Superior temporal gyrus (tissue), 1 donor: ENCODE data around the gene FAM124A.

Source experiments
- DNase-seq: peaks from one replicate; pipeline ENCODE4 v3.0.0-alpha.2; 2016; ENCODE audit errors: extremely low spot score

Gene FAM124A

DNA sequence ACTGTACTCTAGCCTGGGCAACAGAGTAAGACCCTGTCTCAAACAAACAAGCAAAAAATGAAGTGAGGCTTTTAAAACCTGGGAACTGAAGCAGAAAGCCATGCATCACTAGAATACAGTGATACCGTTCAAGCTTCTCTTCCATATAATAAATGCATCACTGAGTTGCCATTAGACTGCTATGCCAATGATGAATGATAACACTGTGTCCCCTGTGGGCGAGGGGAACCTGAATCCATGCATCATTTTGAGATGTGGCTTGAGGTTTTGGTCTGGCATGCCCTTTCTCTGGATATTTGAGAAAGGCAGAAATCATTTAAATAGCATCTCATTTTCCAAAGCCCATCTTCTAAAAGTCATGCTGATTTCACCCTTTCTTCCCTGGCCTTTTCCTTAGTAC lies 1.5 kb upstream of the FAM124A start:
- no peak for DNase-seq

DNA sequence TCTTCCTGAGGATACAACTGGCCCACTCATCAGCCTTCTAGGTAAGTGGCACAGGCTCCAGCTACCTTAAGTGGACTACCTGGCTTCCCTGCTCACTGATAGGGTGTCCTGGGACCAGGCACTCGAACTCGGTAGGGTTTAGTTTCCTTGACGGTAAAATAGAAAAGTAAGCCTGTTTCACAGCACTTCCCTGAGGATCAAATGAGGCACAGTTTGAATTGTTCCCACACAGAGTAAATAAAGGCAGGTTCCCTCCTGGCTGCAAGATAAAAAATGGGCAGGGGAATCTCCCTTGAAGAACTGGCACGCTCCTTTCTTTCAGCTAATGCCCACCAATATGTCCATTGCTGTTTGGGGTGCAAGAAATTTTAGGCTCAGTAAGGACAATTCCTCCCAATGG lies 1.1 kb upstream of the FAM124A start:
- no peak for DNase-seq

GRCh38 chr13:51221674-51222036 lies 543 bp upstream of the FAM124A start:
- no peak for DNase-seq

DNA sequence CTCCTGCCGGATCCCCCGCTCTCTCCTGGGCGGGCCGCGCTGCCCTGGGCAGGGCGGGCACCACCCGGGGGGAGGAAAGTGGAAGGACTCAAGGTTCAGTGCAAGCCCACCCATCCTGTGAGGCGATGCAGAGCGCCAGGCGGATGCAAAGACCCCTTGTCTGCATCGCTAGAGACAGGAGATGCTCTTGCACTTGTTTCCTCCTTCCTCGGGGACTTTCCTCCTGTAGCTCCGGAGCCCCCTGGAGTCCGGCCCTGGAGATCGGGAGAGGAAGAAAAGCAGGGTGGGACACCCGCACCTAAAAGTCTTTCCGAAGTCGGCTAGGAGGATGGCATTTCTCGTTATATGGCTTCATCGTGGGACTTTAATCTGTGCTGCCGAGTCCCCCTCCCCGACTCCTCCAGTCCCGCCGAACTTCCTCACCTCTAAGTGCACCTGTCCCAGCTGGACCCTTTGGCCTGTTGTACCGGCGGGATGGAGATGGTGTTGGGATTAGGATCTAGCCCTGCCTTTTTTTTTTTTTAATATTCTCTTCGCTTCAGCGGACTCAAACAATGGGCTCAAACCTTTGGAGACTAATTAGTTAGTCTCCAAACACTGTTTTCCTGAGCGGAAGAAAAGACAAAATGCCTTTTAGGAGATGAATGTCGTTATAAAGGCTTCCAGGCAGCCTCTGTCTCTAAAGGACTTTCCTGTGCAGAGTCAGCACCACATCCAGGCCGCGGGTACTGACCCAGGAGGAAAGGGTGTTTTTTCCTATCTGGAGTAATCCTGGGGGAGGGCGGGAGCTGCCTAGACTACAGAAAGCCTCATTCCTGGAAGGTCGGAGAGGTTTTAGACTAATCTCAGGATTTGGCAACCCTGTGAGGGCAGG lies 725 bp downstream of the FAM124A start:
- DNase-seq, result peak; percentile 70

DNA sequence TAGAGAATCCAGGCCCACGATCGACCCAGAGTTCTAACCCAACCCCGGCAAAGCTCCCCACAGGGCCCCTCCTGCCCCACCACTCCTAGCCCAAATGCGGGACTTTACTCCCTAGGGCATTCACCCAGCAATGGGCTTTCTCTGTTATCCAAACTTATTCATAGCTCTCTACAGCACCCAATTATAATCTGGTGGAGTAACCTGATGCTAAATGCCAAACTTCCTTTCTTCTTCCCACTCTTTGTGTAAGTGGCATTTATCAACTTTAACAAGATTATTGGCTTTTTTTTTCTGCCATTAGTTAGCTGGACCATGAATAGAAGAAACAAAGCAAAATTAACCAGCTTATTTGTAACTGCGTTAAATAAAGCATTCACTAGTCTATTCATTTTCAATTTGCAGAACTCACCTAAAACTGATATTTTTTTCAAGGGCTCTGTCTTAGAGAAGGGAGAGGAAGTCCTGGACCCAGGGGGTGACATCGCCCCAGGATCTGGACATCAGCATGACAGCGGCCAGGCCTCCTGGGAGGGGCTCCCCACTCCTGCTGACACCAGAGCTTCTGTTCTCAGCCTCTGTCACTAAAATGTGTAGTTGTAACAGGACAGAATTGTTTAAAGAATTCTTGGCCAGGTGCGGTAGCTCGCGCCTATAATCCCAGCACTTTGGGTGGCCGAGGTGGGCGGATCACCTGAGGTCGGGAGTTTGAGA lies 1.5 kb downstream of the FAM124A start:
- peak; percentile 83 for DNase-seq

- peak; percentile 22 for DNase-seq
Measured at GRCh38 chr13:51225029-51225428, 2.8 kb downstream of the FAM124A start.

GRCh38 chr13:51227404-51227803 lies 5.2 kb downstream of the FAM124A start:
- peak; percentile 36 for DNase-seq

GRCh38 chr13:51229101-51229719 lies 7.0 kb downstream of the FAM124A start:
- DNase-seq, result peak; percentile 45

DNA sequence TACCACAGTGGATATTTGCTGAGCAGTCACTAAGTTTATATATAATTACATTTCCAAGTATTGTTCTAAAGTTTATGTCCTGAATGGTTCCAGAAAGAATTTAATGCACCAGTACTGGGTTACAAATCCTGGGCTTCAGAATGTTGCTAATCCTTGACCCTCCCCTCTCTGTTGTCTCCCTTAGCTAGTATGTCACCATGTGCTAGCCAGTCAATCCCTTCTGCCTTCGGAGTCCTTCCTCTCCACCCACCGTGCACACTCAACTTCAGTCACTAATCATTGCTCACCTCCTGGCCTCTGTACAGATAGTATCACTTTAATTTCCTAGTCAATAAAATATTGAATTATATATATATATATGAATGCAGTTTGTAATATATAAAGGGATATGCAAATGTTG lies 7.5 kb downstream of the FAM124A start:
- DNase-seq, result peak; percentile 33

GRCh38 chr13:51230477-51231105 lies 8.4 kb downstream of the FAM124A start:
- peak; percentile 81 for DNase-seq

DNA sequence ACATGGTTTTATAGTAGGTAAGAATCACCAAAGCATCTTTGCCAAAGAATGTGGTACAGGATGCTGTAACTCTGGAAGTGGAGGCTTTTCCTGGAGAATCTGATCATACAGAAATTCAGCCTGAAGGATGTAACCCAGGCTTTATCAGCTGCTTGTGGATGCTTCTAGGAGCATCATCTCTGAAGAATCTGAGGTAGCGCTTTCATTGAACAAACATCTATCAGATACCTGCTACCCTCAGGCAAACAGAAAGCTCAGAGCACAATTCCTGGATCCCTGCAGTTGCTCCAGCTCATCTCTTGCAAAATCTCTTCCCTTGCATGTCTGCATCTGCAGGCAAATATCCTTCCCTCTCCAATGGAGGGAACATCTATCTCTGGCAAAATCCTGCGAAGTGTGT lies 9.3 kb downstream of the FAM124A start:
- DNase-seq, result peak; percentile 31

GRCh38 chr13:51232328-51232727 lies 10.1 kb downstream of the FAM124A start:
- no peak for DNase-seq

GRCh38 chr13:51233117-51233826 lies 11.1 kb downstream of the FAM124A start:
- no peak for DNase-seq

GRCh38 chr13:51234676-51235075 lies 12.5 kb downstream of the FAM124A start:
- no peak for DNase-seq

GRCh38 chr13:51235186-51235585 lies 13.0 kb downstream of the FAM124A start:
- no peak for DNase-seq

DNA sequence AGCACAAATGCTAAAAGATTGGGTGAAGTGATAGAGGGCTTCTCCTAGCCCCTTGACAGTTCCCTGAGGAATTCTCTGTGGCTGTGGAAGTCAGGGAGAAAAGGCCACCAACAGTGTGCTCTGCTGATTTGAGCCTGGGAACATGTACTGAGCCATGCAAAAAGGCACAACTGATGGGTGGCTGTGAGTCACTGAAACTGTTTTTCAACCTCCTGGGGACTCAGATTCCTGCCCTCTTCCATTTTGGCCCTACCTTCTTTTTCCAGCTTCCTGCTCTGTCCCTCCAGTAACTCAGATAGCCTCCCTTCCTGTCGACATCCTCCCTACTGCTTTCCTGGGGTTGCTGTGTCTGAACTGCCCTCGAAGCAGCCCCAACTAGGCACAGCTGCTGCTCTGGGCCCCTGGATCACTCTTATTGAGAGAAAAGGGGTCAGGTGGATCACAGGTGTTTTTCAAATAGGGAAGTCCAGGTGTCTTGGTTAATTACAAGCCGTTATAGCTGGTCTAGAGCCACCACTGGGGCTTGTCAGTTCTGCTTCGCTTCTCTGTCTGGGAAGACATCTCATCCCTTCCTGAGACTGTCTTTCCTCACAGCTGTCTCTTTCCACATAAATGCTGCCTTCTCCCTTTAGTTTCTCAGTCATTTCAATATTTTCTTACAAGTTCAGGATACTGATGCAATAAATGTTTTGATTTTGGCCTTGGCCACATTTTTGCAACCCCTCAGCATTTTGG lies 13.7 kb downstream of the FAM124A start:
- no peak for DNase-seq

DNA sequence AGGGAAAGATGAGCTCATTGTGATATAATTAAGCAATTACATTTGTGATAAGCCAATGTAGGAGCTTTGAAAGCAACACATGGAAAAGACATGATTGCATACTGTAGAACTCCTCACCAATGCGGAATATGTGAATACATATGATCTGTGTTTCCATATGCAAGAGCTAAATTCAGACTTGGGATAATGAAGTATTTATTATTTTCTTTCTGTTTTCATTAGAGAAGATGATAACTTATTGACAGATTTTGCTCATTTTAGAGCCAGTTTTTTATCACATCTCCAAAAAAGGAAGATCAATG lies 14.2 kb downstream of the FAM124A start:
- no peak for DNase-seq

DNA sequence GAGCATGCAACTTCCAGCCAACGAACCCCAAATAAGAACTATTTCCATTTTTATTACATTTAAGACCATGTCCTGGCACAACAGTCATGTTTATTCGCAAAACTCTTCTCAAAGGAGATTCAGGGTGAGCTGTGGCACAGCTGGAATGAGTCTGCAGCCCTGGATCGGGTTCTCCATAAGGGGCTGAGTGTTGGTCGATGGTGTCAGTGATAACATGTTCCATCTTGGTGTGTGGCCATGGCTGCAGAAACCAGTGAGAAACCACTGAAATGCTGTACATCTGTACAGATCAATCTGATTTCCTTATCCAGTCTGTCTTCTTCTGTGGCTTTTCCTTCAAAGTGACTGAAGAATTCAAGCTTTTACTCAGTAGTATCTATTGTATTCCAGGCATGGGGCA lies 15.2 kb downstream of the FAM124A start:
- no peak for DNase-seq

DNA sequence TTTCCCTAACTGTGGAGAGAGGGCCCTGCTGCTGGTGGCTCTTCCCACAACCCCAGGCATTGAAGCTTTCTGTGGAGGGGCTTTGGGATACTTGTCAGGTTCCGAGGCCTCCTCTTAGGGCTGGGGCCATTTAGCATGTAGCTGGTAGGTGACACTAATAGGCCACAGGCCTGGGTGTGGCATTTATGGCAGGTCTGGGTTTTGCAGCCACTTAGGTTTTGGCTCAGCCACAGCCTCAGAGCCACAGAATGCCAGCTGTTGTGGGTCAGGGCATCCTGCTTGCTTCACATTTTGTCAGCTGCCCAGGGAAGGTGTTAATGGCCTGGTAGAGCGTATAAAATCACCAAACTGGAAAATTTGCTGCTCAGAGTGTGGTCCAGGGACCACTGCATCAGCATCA lies 15.7 kb downstream of the FAM124A start:
- DNase-seq, result no peak

DNA sequence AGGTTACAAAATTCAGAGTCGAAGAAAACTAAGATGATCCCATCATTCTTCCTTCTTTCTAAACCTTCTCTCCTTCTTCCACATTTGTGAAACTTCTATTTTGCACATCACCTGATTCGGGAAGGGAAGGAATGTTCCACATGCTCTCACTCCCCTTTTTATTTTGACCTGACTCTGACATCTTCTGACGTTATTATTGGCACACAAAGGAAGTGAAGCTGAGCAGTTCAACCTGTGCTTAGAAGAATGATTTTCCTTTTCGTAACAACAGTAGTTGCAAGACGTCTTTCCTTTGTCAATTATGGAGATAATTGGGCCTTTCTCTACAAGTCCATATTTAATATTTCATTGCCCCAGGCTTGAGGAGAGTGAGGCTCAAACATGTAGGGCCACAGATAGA lies 18.0 kb downstream of the FAM124A start:
- DNase-seq, result no peak

DNA sequence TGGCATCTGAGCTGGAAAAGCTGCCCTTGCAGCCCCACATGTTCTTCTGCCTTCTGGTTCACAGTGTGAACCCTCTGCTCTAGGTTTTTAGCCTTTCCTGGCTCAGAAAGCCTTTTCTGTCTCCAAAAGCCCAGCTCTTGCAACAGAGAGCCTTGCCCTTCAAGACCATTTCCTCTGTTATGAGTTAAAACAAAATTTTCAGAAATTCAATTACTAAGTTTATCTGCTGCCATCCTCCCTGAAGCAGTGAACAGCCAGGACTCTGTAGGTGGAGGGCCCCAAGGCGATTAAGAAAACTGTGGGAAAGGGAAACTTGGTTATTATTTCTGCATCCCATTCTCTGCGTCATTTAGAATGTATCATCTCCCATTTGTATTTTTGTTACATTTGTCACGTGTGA lies 18.8 kb downstream of the FAM124A start:
- no peak for DNase-seq
